T-helper 1 cell (primary cell): ENCODE data around the gene LARGE1.
"Not testable (repeated sequence)": the region's sequence is repeated elsewhere in the genome, so short reads cannot be mapped to it uniquely, and the experiment has no call there.

Experiments
- DNase-seq, 5 donors: peaks; one replicate each; pipeline ENCODE4 v3.0.0-alpha.2; 2012 to 2020

The LARGE1 gene

DNA sequence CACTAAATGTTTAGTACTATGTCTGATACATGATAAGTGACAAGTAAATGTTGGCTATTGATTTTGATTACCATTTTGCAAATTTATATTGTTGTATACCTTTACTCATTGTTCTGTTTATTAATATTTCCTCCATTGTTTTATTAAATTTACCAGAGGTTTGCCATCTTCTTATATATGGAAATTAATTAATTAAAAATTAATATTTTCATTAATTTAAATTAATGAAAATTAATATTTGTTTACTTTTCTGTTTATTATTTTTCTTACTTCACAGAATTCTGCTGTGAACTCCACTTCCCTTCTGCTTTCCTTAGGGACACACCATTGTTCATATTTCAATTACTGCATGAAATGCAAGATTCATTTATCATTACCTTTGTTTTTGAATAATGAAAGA lies 331.0 kb downstream of the LARGE1 start:
- DNase-seq: no peak

DNA sequence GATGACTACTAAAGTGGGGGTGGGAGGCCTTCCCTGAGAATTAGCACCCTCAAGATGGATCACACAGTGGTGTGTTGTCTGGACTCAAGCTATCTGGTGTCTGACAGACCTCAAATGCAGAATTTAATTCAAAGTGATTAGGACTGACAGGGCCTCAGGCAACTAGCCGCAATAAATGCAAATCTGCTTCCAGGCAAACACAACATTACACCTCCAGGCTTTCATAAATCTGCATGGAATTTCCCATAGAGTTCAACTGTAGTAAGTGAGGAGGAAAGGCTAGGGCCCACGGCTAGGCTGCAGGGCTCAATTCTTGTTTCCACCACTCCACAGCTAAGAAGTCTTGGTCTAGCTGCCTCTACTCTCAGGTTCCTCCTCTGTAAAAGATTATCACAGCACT lies 331.4 kb downstream of the LARGE1 start:
- DNase-seq: no peak

DNA sequence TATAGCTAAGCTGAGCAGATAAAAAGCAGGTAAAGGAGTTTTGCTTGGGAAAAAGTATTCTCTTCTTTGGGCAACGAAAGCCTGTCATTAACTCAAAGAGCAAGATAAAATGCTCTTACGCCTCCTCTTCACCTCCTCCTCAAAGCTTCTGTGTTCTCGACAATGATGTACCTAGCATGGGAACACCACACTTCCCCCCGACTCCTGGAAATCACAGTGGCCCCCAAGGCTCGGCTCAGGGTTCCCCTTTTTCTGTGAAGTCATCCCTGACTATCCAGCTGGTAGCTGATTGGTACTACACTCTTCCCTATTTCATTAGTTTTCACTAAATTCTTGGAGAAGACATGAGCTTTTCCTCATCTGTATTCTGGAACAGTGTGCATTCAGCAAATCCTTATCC lies 336.1 kb downstream of the LARGE1 start:
- DNase-seq: no peak

DNA sequence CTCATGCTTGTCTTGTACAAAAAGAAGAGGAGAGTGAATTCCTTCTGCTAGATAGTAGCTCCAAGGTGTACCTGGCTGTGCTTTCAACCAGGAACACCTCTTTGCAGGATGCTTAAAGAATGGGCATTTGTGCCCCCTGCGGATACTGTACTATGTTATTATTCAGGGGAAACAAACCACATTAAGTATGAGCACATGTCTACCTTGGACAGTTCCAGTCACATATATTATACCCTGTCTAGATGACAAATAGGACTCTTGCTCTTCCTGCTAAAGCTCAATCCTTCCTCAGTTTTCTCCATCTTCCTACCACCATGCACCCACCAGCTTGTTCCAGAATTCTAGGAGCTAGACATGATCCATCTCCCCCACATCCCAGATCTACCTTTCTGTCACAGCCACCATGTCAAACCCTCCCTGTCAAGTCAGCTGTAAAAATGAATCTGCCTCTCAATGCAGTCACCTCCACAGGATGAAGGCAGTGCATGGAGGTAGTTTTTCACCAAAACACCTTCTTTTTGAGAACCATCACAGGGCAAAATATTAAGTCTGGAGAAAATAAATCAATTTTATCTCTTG lies 337.4 kb downstream of the LARGE1 start:
- DNase-seq: no peak

DNA sequence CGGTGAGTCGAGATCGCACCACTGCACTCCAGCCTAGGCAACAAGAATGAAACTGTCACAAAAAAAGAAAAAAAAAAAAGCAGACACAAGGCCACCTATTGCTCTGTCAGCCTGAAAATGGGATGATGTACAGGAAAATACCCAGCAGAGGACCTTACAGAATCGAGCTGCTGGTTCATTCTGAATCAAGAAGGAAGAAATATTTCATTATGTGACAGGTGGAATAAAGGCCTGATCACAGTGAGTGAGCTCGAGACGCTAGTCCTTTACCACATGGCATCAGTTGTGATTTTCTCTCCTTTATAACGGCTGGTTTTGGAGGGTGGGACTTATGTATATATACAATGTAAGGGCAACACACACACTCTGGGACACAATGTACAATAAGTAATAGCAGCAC lies 340.0 kb downstream of the LARGE1 start:
- no peak for DNase-seq

DNA sequence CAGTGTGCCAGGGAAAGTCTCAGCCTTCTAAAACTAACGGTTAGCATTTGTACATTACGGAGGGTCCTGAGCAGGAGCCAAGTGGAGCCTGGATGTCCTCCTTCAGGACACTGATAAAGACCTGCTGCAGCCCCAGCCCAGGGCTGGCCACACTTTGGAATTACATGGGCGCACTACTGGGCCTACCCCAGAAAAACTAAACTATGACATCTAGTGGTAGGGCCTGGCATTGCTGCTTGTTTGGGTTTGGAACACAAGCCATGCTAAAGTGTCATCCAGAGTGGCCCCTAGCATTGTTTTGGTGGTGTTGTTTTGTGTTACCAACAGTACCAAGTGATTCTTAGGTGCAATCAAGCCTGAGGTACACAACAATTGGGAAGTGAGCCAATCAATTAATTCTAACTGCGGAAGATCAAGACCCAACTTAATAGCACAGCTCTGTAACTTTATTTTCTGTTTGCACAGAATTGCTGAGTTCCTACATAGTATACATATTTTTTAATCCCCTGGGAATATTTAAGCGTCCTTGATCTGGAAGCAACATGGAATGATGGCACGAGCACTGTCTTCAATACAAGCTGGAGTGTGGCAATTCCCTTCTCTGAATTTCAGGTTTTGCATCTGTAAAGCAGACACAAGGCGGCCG lies 340.7 kb downstream of the LARGE1 start:
- DNase-seq: peak in 1 of 5 donors; percentile 7

DNA sequence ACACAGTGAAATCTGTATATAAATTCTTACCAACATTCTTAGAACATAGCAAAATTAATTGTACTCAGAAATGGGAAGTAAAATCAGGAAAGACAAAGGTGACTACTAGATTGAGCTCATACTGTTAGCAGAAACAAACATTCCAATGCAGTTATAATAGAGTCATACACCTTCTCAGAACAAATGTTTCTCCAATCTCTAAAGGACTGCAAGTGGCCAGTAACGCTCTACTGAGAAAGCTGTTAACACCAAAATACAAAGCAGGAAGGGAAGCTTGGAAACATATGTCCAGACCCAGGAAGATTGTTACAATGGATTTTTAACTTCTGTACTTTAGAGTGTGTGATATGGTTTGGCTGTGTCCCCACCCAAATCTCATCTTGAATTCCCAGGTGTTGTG lies 341.5 kb downstream of the LARGE1 start:
- no peak for DNase-seq

DNA sequence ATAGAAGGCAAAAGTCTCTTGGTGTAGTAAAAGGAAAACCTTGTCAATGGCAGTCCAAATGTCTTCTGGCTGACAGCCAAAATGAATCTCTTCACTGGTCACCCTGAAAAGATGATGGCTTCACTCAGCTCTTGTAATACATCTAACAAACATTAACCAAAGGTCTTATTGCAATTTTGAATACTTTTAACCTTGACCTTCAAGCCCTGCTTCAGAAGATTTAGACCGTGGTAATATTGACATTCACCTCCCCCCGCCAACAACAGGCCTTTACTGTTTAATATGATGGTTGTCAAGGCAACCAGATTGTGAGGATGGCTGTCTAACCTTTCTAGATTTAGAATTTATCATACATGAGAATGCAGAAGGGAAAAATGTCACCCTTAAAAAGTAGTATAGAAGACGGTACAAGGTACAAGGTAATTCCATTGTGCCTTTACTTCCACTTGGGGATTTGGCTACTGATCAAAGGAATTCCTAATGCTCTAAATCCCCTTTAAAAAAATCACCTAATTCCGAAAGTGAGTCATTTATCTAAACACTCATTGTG lies 342.3 kb downstream of the LARGE1 start:
- no peak for DNase-seq

DNA sequence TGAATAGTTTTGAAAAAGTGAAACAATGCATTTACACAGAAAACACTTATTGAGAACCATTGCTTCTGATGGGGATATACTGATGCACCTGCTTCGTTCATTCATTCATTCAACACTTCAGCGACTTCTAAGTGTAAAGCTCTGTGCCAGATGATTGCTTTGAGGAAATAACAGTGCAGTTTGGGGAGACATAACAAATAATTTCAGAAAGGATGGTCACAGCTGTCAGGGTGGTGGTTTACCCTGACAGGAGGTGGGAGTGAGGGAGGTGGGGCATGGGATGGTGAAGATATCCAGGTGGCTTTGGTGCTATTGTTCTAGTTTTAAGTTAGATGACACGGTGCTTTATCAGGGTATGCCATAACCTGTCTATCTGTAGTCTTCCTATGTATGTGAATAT lies 344.1 kb downstream of the LARGE1 start:
- DNase-seq: no peak

DNA sequence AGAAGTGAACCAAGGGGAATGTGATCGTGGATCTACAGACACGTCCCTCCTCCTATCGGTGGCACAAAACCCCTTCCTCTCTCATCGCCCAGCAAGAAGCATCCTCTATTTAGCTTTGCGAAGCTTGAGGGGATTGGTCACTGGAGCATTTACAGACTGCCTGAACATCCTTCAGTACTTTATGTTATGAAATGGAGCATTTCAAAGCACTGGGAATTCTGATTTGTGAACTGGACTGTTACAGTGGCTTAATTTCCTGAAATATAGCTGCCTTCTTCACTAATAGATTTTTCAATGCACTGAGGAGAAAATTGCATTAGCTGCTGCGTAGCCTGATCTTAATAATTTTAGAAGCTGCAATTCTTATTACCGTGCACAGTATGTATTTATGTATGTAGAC lies 344.5 kb downstream of the LARGE1 start:
- DNase-seq: no peak

DNA sequence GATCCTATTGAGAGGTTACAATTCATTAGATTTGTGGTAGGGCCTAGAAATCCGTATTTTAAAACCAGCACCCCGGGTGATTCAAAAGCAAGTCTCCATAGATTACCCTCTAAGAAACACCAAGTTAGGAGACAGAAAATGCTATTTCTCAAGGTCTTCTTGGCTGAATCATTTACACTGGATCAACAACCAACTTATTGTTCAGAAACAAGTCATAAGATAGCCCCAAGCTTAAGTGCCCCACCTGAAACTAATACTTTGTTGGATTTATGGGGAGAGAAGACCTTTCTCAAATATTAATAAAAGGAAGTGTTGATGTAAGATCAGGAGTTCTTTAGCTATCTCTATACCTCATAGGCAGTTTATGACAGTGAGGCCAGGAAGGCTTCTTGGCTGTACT lies 345.2 kb downstream of the LARGE1 start:
- DNase-seq: no peak

DNA sequence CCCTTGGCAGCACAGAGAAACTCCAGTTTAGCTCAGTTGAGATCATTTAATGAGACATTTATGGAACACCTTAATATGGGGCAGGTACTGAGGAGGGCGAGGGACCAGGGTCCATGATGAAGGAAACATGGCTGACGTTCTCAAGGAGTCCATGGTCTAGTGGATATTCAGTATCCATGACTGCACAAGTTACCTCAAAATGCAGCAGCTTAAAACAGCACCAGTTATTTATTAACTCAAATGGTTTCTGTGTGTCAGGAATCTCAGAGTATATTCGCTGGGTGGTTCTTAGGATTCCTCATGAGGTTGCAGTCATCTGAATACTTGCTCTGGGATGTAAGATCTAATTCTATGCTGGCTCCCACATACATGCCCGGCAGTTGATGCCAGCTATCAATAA lies 346.8 kb downstream of the LARGE1 start:
- no peak for DNase-seq

DNA sequence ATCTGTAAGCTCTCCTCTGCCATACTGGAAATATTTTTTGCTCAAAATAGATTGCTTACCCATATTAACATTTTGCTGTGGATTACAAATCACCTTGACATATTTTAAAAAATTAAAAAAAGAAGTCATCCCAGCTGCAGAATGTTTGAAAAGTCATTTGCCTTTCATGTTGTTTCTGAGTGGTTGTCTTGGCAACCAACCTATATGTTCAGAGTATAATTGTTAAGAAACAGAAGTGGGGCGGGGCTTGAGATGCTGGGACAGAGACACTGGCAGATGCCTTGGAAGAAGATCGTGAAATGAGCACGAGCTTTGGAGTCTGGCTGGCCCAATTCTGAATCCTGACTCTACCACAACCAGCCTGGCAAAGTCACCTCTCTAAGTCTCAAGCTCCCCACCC lies 348.2 kb downstream of the LARGE1 start:
- no peak for DNase-seq

DNA sequence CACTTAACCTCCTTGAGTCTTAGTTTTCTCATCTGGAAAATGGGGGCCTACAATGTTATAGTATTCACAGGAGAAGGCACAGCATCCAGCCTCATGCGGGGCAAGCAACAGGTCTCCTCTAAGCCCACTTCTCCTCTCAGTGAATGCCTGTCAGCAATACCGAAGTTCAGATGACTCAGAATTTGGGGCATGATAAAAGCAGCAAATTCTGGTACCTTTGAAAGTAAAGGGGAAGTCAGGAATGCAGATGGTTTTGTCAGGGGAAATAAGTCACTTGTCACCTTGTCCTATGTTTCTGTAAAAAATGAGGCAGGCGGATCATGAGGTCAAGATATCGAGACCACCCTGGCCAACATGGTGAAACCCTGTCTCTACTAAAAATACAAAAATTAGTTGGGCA lies 350.2 kb downstream of the LARGE1 start:
- DNase-seq: no peak

DNA sequence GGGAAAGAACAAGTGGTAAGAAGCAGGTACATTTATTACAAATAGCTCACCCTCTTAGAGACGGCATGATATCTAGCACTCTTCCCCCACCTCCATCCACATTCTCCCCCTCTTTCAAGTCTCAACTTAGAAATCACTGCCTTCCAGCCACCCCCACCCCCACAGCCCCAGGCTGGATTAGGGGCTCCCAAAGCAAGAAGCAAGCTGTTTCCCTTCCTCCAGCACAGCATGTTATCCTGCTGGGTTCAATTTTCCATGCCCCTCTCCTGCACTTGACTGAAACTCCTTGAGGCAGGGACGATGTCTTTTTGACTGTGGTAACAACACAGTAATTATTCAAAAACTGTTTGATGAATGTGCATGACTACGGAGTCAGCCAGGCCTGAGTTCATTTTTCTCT lies 350.7 kb downstream of the LARGE1 start:
- DNase-seq: no peak

DNA sequence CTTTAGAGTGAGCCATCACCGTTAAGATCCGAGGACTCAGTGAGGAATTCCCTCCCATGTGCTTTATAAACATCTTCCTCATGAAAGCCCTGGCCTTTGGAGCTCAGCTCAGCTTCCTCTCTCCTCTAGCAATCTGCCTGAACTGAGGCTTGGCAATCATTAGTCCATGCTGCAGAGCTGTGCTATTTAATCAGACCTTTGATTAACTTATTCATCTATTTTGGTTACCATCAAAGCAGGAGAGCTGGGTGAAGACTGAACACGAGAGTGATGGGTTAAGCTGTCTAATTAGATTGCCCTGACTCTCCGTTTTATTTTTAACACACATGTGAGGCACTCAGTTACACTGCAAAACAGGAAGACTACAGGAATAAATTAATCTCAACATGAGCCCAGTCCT lies 351.3 kb downstream of the LARGE1 start:
- no peak for DNase-seq

DNA sequence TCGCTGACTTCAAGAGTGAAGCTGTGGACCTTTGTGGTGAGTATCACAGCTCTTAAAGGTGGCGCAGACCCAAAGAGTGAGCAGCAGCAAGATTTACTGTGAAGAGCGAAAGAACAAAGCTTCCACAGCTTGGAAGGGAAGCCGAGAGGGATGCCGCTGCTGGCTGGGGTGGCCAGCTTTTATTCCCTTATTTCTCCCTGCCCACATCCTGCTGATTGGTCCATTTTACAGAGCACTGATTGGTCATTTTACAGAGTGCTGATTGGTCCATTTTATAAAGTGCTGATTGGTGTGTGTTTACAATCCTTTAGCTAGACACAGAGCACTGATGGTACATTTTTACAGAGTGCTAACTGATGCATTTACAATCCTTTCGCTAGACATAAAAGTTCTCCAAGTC lies 353.8 kb downstream of the LARGE1 start:
- DNase-seq: not testable (repeated sequence)

DNA sequence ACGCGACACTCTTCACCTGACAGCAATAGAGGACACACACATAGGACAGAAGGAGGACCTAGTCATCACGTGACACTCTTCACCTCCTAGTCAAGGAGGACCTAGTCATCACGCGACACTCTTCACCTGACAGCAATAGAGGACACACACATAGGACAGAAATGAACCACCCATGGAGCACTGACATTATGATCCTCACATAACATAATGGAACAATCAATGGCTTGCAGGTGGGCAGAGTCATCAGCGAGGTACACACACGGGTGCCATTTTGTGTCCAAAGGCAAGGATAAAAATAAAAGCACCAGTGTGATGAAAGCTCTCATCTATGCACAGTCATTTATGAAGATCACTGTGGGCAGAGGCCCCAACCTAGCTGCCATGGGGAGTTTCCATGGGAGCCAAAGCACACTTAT lies 354.7 kb downstream of the LARGE1 start:
- no peak for DNase-seq

DNA sequence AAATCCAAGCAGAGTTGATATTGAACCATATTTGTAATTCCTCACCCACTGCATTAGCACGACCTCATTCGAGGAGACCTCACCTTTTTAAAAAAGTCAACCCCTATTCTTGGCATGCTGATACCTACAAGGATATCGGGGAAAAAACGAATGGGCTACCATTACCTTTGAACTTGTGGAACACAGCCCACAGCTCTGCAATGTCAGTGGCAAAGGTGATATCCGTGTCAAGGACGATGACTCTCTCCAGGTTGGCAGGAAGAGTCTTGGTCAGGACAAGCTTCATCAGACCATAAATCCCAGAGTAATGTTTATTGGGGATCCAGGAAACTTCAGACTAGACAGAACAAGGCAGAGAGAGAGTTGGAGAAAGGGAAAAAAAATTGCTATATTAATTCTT lies 355.6 kb downstream of the LARGE1 start:
- DNase-seq: no peak

DNA sequence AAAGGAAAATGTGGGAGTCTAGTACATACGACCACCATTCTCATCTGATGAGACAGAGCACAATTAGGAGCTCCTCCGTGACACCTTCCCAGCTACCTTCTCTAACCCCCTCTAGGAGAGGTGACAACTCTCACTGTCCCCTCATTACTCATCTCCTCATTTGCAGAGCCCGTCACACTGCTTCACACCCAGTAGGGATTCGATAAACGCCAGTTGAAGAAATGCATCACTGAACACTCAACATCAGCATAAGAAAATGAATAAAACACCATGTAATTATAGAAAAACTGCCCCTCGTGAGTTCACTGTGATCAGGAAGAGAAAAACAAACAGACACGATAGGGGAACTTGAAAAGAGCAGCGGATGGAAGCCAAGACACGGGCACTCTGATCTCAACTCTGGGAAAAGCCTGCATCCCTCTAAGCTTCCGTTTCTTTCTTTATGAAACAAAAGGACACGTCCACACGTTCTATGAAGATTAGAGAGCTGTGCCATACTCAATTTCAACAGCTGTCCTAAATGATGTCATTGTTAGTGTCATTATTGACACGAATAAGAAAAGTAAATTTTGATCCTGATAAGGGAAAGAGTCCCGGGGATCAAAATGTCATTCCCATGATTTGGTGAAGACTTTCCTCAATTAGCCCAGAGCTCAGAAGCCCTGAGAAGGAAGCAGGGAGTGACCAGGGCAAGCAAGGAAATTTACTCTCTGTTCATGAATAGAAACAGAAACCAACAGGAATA lies 356.9 kb downstream of the LARGE1 start:
- no peak for DNase-seq

DNA sequence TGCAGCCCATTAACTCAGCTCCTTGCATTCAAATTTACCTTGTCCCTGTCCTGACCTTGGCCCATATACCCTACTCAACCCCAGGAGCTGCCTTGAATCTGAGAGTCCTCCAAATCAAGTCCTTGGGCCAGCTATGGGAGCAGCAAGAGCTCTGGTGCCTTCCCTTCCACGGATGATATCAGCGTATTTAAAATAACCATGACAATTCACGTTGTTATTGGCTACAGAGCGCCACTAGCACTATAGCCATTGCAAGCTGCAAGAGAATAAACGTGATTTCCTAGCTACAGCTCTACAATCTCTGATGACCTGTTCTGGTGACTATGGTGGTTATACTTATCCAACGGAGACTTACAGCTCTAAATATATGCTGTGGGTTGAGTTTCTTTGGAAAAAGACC lies 357.8 kb downstream of the LARGE1 start:
- DNase-seq: no peak

DNA sequence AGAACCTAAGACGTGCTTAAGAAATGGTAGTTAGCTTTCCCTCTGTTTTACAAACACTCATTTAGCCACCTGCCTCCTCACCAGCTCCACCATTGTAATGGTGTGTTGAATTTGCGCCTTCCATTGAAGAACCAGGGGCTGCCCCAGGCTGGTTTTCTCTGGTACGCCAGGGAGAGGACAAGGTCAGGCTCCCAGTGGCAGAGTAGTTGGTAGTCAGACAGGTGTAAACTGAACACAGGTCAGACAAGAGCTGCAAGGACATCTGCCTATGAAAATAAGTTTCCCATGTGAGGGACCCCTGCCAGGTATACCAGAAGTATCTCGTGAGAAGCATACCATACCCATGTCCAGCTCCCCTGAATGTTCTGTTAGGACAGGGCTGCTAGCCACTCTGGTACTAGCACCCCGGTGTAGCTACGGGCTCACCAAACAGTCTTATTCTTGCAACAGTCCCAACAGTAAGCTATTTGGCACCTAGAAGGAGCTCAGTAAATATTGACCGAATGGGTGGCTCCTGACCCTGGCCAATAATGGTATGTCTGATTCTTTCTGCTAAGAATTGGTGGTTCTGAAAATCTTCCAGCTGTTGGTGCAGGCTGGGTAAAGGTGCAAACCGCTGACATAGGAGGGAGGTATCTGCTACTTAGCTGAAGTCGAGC lies 359.0 kb downstream of the LARGE1 start:
- DNase-seq: no peak

DNA sequence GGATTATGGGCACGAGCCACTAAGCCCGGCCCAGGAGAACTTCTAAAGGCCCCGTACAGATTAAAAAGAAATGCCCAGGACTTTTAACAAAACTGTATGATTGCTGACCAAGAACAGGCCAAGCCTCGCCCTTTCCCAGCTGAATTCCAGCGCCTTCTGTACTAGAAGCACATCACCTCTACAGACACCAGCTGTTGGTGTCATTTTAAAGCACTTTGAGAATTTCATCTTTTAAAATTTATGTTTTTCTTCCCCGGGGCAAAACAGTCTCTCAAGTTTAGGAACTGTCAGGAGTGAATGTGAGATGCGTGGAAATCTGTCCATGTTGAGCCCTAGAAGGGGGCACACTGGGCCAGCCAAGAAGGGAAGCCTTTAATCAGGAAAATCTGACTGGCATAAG lies 362.4 kb downstream of the LARGE1 start:
- DNase-seq: no peak
